HG02884 (cell line): Measurements from ENCODE around the gene HTR2C.

Source experiments
- ATAC-seq: cut with Tn5 transposase; IDR thresholded peaks from one replicate; pipeline ENCODE4 v1.9.1; 2021; ENCODE audit warnings: mild to moderate bottlenecking, moderate library complexity; ENCODE audit not compliant: unreplicated experiment

Gene HTR2C

DNA sequence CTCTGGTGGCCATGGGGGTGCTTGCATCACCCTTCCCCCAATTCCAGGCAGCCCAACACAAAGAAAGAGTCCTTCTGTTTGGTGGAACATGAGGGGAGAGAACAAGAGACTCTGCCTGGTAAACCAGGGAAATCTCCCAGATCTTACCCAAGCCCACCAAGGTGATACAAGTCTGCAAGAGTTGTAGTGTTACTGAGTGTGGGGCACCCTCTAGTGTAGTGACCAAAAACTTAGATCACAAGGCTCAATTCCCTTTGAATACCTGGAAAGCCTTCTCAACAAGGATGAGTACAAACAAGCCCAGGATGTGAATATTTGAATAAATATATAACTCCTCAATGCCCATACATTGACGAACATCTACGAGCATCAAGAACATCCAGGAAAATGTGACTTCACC lies 368.8 kb downstream of the HTR2C start:
- no peak for ATAC-seq
